ENCODE measurements around the gene TUFT1.

GRCh38 chr1:151504252-151504651 is 35.9 kb upstream of the TUFT1 start:
- TF ChIP-seq CTCF (conservative IDR thresholded peaks at IDR 0.05) = no peak
- no peak for TF ChIP-seq ZFX (IDR thresholded peaks at IDR 0.05)
